ENCODE measurements around the gene TSEN15. TPM values are rescaled to one million over a fixed set of nuclear protein-coding genes. Genes with fewer than 3 reads are reported as not detected.

Gene TSEN15
- total RNA-seq, 2 donors from 2014 or later: 17.1 to 23.1 TPM

GRCh38 chr1:184012187-184012586 lies 39.3 kb upstream of the TSEN15 start:
- H3K4me3 ChIP-seq: no peak overlapping the region
- TF ChIP-seq POLR2A (IDR thresholded peaks at IDR 0.05): no peak
- TF ChIP-seq CTCF (IDR thresholded peaks at IDR 0.05): no peak
- H3K9me3 ChIP-seq: no peaks in the 10 kb centered on the region
- H3K27me3 ChIP-seq: no peaks in the 10 kb centered on the region
- ATAC-seq: no peak
- no peak for DNase-seq
- no peaks in the 10 kb centered on the region for H3K36me3 ChIP-seq (replicated peaks in 1 of 2; ENCODE audit: insufficient read depth in 1 of 2, low read depth in 2 of 2)
- H3K27ac ChIP-seq: no peak overlapping the region
- H3K4me1 ChIP-seq: no peaks in the 10 kb centered on the region
- intact Hi-C loops (cut with DNase I): no loop called here

GRCh38 chr1:184014271-184014670 lies 37.3 kb upstream of the TSEN15 start:
- Histone ChIP-seq H3K9me3 (no peaks in the 10 kb centered on the region), H3K4me3 (no peak overlapping the region), H3K27ac (no peak overlapping the region), H3K36me3 (replicated peaks in 1 of 2; ENCODE audit: insufficient read depth in 1 of 2, low read depth in 2 of 2) (no peaks in the 10 kb centered on the region), H3K4me1 (no peaks in the 10 kb centered on the region), H3K27me3 (no peaks in the 10 kb centered on the region)
- intact Hi-C loops (cut with DNase I): no loop called here
- WGBS, 2 donors: 92 to 93% methylated on average over 2 of the region's 2 CpGs
- ATAC-seq (no peak), DNase-seq (no peak)
- TF ChIP-seq POLR2A (IDR thresholded peaks at IDR 0.05) (no peak), CTCF (IDR thresholded peaks at IDR 0.05) (no peak)

- H3K27ac ChIP-seq: no peak overlapping the region
- no peaks in the 10 kb centered on the region for H3K4me1 ChIP-seq
- intact Hi-C loops (cut with DNase I): no loop called here
- H3K36me3 ChIP-seq (replicated peaks in 1 of 2; ENCODE audit: insufficient read depth in 1 of 2, low read depth in 2 of 2): no peaks in the 10 kb centered on the region
- no peaks in the 10 kb centered on the region for H3K9me3 ChIP-seq
- ATAC-seq (no peak), DNase-seq (no peak)
- no peak overlapping the region for H3K4me3 ChIP-seq
- TF ChIP-seq POLR2A (IDR thresholded peaks at IDR 0.05) (no peak), CTCF (IDR thresholded peaks at IDR 0.05) (no peak)
- 91 to 96% methylated on average over 2 of the region's 2 CpGs for WGBS, 2 donors
- H3K27me3 ChIP-seq: no peaks in the 10 kb centered on the region
These were observed 35.4 kb upstream of the TSEN15 start for GRCh38 chr1:184016169-184016568.

GRCh38 chr1:184017306-184017705 lies 34.2 kb upstream of the TSEN15 start:
- DNase-seq (no peak), ATAC-seq (no peak)
- TF ChIP-seq POLR2A (IDR thresholded peaks at IDR 0.05) (no peak), CTCF (IDR thresholded peaks at IDR 0.05) (no peak)
- Histone ChIP-seq H3K36me3 (replicated peaks in 1 of 2; ENCODE audit: insufficient read depth in 1 of 2, low read depth in 2 of 2) (no peaks in the 10 kb centered on the region), H3K27ac (no peak overlapping the region), H3K27me3 (no peaks in the 10 kb centered on the region), H3K4me1 (peaks cover 8% of the 10 kb centered on the region), H3K4me3 (no peak overlapping the region), H3K9me3 (no peaks in the 10 kb centered on the region)
- 75 to 84% methylated on average over 7 of the region's 7 CpGs for WGBS, 2 donors
- intact Hi-C loops (cut with DNase I): no loop called here

GRCh38 chr1:184018622-184019021 lies 32.9 kb upstream of the TSEN15 start:
- Histone ChIP-seq H3K9me3 (no peaks in the 10 kb centered on the region), H3K27ac (no peak overlapping the region), H3K4me3 (no peak overlapping the region), H3K27me3 (no peaks in the 10 kb centered on the region), H3K36me3 (replicated peaks in 1 of 2; ENCODE audit: insufficient read depth in 1 of 2, low read depth in 2 of 2) (no peaks in the 10 kb centered on the region), H3K4me1 (peaks cover 19% of the 10 kb centered on the region)
- TF ChIP-seq POLR2A (IDR thresholded peaks at IDR 0.05) (no peak), CTCF (IDR thresholded peaks at IDR 0.05) (no peak)
- ATAC-seq: no peak
- intact Hi-C loops (cut with DNase I): no loop called here
- DNase-seq: no peak
- WGBS, 2 donors: 34 to 37% methylated on average over 2 of the region's 2 CpGs

All from body of pancreas (tissue), 4 donors.